Coronary artery (tissue), 2 donors: ENCODE data around the gene ANXA5.

Experiments used
- DNase-seq: peaks from one replicate; pipeline ENCODE4 v3.0.0-alpha.2; 2017; ENCODE audit warnings: low spot score
- H3K27ac ChIP-seq, 2 donors: fragments of 200-600 bp; sonication (generic); one replicate each; pipeline ENCODE4 v1.5.1; 2016 to 2019
- H3K4me3 ChIP-seq: fragments of 200-600 bp; sonication (generic); 2 replicates; pipeline ENCODE4 v1.5.1; 2016; ENCODE audit warnings: mild to moderate bottlenecking, moderate library complexity
- CTCF ChIP-seq: fragments of 200-600 bp; sonication (generic); IDR thresholded peaks from one replicate; pipeline ENCODE4 v1.5.1; 2019; ENCODE audit warnings: antibody characterized with exemption

The ANXA5 gene

GRCh38 chr4:121712001-121712651 lies 15.3 kb upstream of the ANXA5 start:
- Histone ChIP-seq H3K4me3 (peak overlapping the region; percentile 62), H3K27ac (peak overlapping the region; percentile 62 to 82)
- no peak for DNase-seq
- no peak for TF ChIP-seq CTCF

GRCh38 chr4:121711263-121712000 lies 14.7 kb upstream of the ANXA5 start:
- peak; percentile 92 for DNase-seq
- Histone ChIP-seq H3K27ac (peak overlapping the region; percentile 62 to 82), H3K4me3 (peak overlapping the region; percentile 62)
- no peak for TF ChIP-seq CTCF

DNA sequence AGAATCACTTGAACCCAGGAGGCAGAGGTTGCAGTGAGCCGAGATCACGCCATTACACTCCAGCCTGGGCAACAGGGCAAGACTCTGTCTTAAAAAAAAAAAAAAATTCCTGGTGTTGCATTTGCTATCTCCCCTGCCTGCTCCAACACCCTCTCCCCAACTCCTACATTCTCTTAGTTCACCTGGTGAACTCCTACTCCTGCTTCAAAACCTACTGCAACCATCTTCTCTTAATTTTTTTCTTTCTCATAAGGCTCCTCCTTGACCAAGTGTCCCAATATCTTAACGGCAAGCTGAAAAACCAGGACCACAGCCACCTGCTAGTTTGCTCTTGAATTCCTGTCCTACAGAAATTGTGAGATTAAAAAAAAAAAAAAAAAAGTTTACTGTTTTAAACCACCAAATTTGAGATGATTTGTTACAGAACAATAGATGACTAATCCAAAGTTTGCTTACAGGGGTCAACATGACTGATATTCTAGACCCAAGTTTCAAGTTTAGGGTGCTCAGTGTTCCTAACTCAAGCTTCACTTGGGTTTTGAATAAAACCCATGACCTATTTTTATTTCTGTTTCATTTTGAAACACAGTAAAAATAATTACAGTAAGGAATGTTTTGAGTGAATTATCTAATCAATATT lies 13.1 kb upstream of the ANXA5 start:
- no peak overlapping the region for H3K4me3 ChIP-seq
- no peak for DNase-seq
- H3K27ac ChIP-seq, result no peak overlapping the region
- TF ChIP-seq CTCF, result no peak

DNA sequence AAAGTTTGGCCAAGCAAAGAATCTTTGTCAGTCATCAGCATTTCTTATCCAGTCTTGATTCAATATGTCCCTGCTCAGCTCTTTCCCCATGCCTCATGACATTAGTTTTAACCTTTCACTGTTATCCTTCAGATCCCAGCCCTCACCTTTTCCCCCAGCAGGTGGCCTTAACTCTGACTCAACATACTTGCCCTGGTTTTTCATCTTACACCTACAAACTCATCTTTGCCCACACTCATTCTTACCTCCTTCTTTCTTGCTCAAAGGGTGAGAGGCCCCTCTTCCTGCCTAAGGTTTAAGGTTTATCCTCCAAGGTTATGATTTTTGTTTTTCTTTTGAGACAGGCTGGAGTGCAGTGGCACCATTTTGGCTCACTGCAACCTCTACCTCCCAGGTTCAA lies 10.6 kb upstream of the ANXA5 start:
- TF ChIP-seq CTCF, result no peak
- no peak overlapping the region for H3K27ac ChIP-seq
- DNase-seq, result no peak
- no peak overlapping the region for H3K4me3 ChIP-seq

- H3K4me3 ChIP-seq, result no peak overlapping the region
- TF ChIP-seq CTCF, result no peak
- H3K27ac ChIP-seq, result no peak overlapping the region
- no peak for DNase-seq
Measured at GRCh38 chr4:121706595-121707021, 9.8 kb upstream of the ANXA5 start.

DNA sequence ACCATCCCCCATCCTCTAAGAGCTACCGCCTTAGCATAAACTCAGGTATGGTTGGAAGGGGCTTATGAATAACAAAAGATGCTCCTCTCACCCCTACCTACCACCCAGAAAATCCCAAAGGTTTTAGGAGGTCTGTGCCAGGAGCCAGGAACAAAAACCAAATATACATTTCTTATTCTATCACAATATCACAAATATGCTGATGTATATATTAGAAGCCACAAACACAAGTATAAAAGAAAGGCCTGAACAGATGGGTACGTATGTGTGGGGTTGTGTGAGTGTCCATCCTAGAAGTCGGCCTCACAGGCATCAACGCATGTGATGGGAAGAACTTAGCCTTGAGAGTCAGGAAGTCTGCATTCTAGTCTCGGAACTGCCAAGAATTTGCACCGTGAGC lies 8.7 kb upstream of the ANXA5 start:
- TF ChIP-seq CTCF, result no peak
- Histone ChIP-seq H3K4me3 (no peak overlapping the region), H3K27ac (no peak overlapping the region)
- no peak for DNase-seq
